ENCODE results near the gene PGAP6. TPM values are rescaled to one million over a fixed set of nuclear protein-coding genes. Genes with fewer than 3 reads are reported as not detected.
A peak's percentile ranks its signal among the peaks of the same experiment; 100 is the strongest.
"Not testable (repeated sequence)": the region's sequence is repeated elsewhere in the genome, so short reads cannot be mapped to it uniquely, and the experiment has no call there.

Gene PGAP6
- total RNA-seq (2014; rRNA removed; shearing (Covaris generic); ENCODE audit: low replicate concordance) = 100.0 and 111 TPM in 2 replicates

GRCh38 chr16:381789-382717 is at the start of gene PGAP6:
Gene PGAP6 (minus strand): TSS chr16:381978. CDS start chr16:381821, 157 bp downstream.
- in situ Hi-C loops (cut with HindIII; ENCODE audit: low pct_unique_long_range_greater_than_20kb, low sequenced_read_pairs) = no loop called here
- DNase-seq (ENCODE audit: low read depth) = no peak

DNA sequence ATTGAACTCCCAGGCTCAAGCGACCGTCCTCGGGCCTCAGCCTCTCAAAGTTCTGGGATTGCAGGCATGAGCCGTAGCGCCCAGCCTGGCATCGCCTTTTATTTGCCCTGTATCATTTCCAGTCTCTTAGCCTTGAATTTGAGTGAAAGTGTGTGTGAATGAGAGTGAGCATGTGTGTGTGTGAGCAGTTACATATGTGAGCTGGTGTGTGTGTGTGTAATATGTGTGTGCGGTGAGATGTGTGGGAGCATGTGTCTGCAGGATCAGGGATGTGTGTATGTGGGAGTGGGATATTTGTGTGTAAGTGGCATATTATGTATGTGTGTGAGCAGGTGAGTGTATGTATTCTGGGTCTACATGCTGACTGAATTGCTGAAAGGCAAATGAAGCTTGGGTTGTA is 49.1 kb upstream of the PGAP6 start:
- in situ Hi-C loops (cut with HindIII; ENCODE audit: low pct_unique_long_range_greater_than_20kb, low sequenced_read_pairs) = no loop called here

GRCh38 chr16:427250-427649 is 45.5 kb upstream of the PGAP6 start:
- in situ Hi-C loops (cut with HindIII; ENCODE audit: low pct_unique_long_range_greater_than_20kb, low sequenced_read_pairs) = no loop called here
- no peak for DNase-seq (ENCODE audit: low read depth)

More for the DNA sequence above, 49.1 kb upstream of the PGAP6 start:
- DNase-seq (ENCODE audit: low read depth) = no peak

- in situ Hi-C loops (cut with HindIII; ENCODE audit: low pct_unique_long_range_greater_than_20kb, low sequenced_read_pairs) = no loop called here
- no peak for DNase-seq (ENCODE audit: low read depth)
These were observed 45.1 kb upstream of the PGAP6 start for GRCh38 chr16:426906-427249.

DNA sequence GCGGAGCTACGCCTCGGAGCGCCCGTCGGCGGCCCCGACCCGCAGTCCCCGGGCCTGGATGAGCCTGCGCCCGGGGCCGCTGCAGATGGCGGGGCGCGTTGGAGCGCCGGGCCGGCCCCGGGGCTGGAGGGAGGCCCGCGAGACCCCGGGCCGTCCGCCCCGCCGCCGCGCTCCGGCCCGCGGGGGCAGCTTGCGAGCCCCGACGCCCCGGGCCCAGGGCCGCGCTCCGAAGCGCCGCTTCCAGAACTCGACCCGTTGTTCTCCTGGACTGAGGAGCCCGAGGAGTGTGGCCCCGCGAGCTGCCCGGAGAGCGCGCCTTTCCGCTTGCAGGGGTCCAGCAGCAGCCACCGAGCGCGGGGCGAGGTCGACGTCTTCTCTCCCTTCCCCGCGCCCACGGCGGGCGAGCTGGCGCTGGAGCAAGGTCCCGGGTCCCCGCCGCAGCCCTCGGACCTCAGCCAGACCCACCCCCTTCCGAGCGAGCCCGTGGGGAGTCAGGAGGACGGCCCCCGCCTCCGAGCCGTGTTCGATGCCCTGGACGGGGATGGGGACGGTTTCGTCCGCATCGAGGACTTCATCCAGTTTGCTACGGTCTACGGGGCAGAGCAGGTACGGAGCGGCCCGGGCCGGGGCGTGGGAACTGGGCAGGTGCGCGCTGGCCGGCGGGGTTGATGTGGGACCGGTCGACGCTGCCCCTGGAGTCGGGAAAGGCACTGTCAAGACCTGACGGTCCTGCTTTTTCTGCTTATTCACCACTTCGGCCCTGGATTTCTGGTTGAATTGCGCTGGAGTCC is 44.5 kb upstream of the PGAP6 start:
- no peak for DNase-seq (ENCODE audit: low read depth)
- in situ Hi-C loops (cut with HindIII; ENCODE audit: low pct_unique_long_range_greater_than_20kb, low sequenced_read_pairs) = no loop called here

DNA sequence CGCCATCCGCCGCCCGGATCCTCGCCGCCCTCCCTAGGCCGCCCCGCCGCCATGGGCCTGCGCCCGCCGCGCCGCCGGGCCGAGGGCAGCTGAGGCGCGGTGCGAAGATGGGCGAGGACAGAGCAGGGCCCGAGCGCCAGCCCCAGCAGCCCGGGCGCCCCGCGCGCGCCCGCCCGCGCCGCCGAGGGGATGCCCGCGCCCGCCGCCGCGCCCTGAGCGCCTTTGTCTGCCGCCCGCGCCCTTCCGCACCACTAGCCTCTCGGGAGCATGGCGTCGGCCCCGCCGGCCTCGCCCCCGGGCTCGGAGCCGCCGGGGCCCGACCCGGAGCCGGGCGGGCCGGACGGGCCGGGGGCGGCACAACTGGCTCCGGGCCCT is 43.9 kb upstream of the PGAP6 start:
- in situ Hi-C loops (cut with HindIII; ENCODE audit: low pct_unique_long_range_greater_than_20kb, low sequenced_read_pairs) = no loop called here
- no peak for DNase-seq (ENCODE audit: low read depth)

DNA sequence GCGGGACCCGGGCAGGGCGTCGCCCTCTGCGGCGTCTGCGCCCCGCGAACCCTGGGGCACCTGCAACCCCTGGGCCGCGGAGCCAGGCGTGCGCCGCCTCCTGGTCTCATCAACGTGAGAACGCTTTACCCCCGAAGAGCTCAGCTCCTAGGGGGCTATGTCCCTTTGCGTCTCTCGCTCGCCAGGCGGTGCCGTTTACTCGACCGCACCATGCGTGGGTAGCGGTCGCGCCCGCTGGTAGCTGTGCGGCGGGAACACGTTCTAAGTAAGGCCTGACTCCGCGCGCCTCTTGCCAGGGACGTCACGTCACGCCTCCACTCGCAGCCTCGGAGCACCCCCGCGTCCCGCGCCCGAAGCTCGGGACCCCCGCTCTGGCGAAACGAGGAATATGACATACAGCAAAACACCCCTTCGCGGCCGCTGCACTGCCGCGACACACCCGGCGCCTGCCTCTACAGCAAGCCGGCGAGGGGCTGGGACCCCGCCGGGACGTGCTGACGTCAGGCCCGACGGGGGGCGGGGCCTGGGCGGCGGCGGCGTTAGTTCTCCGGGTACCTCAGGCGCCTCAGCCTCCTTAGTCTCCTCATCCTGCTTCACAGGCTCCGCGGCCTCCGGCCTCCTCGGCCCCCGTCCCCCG is 43.4 kb upstream of the PGAP6 start, which contains the start of gene RAB11FIP3:
Gene RAB11FIP3 (plus strand): TSS at position 568 of the 637 bp plus-strand sequence. CDS start 358 bp downstream, outside the sequence.
- DNase-seq (ENCODE audit: low read depth) = peak; percentile 85
- in situ Hi-C loops (cut with HindIII; ENCODE audit: low pct_unique_long_range_greater_than_20kb, low sequenced_read_pairs) = no loop called here

GRCh38 chr16:424623-425081 is 42.9 kb upstream of the PGAP6 start:
- in situ Hi-C loops (cut with HindIII; ENCODE audit: low pct_unique_long_range_greater_than_20kb, low sequenced_read_pairs) = no loop called here

GRCh38 chr16:424033-424622 is 42.4 kb upstream of the PGAP6 start:
- DNase-seq (ENCODE audit: low read depth) = peak; percentile 63
- in situ Hi-C loops (cut with HindIII; ENCODE audit: low pct_unique_long_range_greater_than_20kb, low sequenced_read_pairs) = no loop called here

More at GRCh38 chr16:424623-425081, 42.9 kb upstream of the PGAP6 start:
- DNase-seq (ENCODE audit: low read depth) = peak; percentile 56

- DNase-seq (ENCODE audit: low read depth); in situ Hi-C loops (cut with HindIII; ENCODE audit: low pct_unique_long_range_greater_than_20kb, low sequenced_read_pairs): not testable (repeated sequence)
These were observed 40.4 kb upstream of the PGAP6 start for GRCh38 chr16:422179-422578.

- in situ Hi-C loops (cut with HindIII; ENCODE audit: low pct_unique_long_range_greater_than_20kb, low sequenced_read_pairs); DNase-seq (ENCODE audit: low read depth): not testable (repeated sequence)
These were observed 33.4 kb upstream of the PGAP6 start for GRCh38 chr16:415170-415498.

- in situ Hi-C loops (cut with HindIII; ENCODE audit: low pct_unique_long_range_greater_than_20kb, low sequenced_read_pairs) = no loop called here
- DNase-seq (ENCODE audit: low read depth) = no peak
These were observed 32.8 kb upstream of the PGAP6 start for GRCh38 chr16:414395-415169.

GRCh38 chr16:411576-412265 is 29.9 kb upstream of the PGAP6 start:
- in situ Hi-C loops (cut with HindIII; ENCODE audit: low pct_unique_long_range_greater_than_20kb, low sequenced_read_pairs) = no loop called here
- DNase-seq (ENCODE audit: low read depth) = no peak

GRCh38 chr16:410516-411178 is 28.9 kb upstream of the PGAP6 start:
- in situ Hi-C loops (cut with HindIII; ENCODE audit: low pct_unique_long_range_greater_than_20kb, low sequenced_read_pairs) = no loop called here
- no peak for DNase-seq (ENCODE audit: low read depth)

- no peak for DNase-seq (ENCODE audit: low read depth)
- in situ Hi-C loops (cut with HindIII; ENCODE audit: low pct_unique_long_range_greater_than_20kb, low sequenced_read_pairs) = no loop called here
These were observed 25.5 kb upstream of the PGAP6 start for GRCh38 chr16:407253-407652.

Data from Caki2 (cell line).